Fibroblast of lung (primary cell): Measurements from ENCODE around the gene KIF21B. TPM values are rescaled to one million over a fixed set of nuclear protein-coding genes. Genes with fewer than 3 reads are reported as not detected.

Experiments
- DNase-seq, 2 donors: peaks; one replicate each; pipeline versions ENCODE4 v3.0.0 to v3.0.0-alpha.2; 2010; ENCODE audit warnings: low read depth in 2 of 2
- H2AFZ ChIP-seq: 2 replicates; pipeline ENCODE4 v1.5.1; 2012; ENCODE audit warnings: low read length, control low read depth, inconsistent platforms
- H3K27ac ChIP-seq: 2 replicates; pipeline ENCODE4 v1.5.1; 2011; ENCODE audit warnings: low read length, control low read depth; ENCODE audit not compliant: insufficient read depth
- H3K27me3 ChIP-seq: 2 replicates; pipeline ENCODE4 v1.5.1; 2011; ENCODE audit warnings: mild to moderate bottlenecking, low read length; ENCODE audit not compliant: control insufficient read depth, insufficient read depth
- H3K36me3 ChIP-seq: 2 replicates; pipeline ENCODE4 v1.5.1; 2011; ENCODE audit warnings: low read length; ENCODE audit not compliant: control insufficient read depth, insufficient read depth
- H3K4me1 ChIP-seq: 2 replicates; pipeline ENCODE4 v1.5.1; 2011; ENCODE audit warnings: low read length; ENCODE audit not compliant: control insufficient read depth, insufficient read depth; ENCODE audit errors: extremely low read depth
- H3K4me2 ChIP-seq: 2 replicates; pipeline ENCODE4 v1.5.1; 2011; ENCODE audit warnings: low read length, control low read depth; ENCODE audit not compliant: insufficient read depth; ENCODE audit errors: extremely low read depth
- H3K4me3 ChIP-seq, 4 experiments: fragments of 200-600 bp in 1 of 4; sonication (generic) in 1 of 4; replicated peaks in 1 of 4; 2 replicates each; pipeline ENCODE4 v1.5.1; 2011 to 2016; ENCODE audit warnings: low read length in 4 of 4, low read depth in 3 of 4, mild to moderate bottlenecking in 3 of 4, control low read depth in 2 of 4, inconsistent platforms in 1 of 4, mixed read lengths in 1 of 4; ENCODE audit not compliant: insufficient read depth in 1 of 4; ENCODE audit errors: control extremely low read depth in 1 of 4
- H3K79me2 ChIP-seq: 2 replicates; pipeline ENCODE4 v1.5.1; 2012; ENCODE audit warnings: mild to moderate bottlenecking, low read length, inconsistent platforms; ENCODE audit not compliant: control insufficient read depth, insufficient read depth
- H3K9ac ChIP-seq: 2 replicates; pipeline ENCODE4 v1.5.1; 2011; ENCODE audit warnings: mild to moderate bottlenecking, low read length, control low read depth; ENCODE audit not compliant: insufficient read depth
- H3K9me3 ChIP-seq: 2 replicates; pipeline ENCODE4 v1.5.1; 2012; ENCODE audit warnings: low read depth, low read length; ENCODE audit not compliant: control insufficient read depth, insufficient read depth
- H4K20me1 ChIP-seq: 2 replicates; pipeline ENCODE4 v1.5.1; 2011; ENCODE audit warnings: low read length; ENCODE audit not compliant: control insufficient read depth, insufficient read depth; ENCODE audit errors: extremely low read depth
- EZH2 ChIP-seq: IDR thresholded peaks from 2 replicates; pipeline ENCODE4 v1.5.1; 2012; ENCODE audit warnings: low read length, control low read depth, mild to moderate bottlenecking; ENCODE audit errors: missing control alignments
- polyA plus RNA-seq, 2 donors: library from polyadenylated mRNA; depleted of rRNA in 1 of 2; stranded (reverse) in 1 of 2; unstranded in 1 of 2; fragments of >200 nt; gene quantifications; 2 replicates each; pipeline ENCODE4 v1.2.1, GENCODE V29; 2011 to 2012; ENCODE audit warnings: missing spikeins in 1 of 2
- total RNA-seq: library from RNA; depleted of rRNA; stranded (reverse); fragments of >200 nt; gene quantifications from 2 replicates; pipeline ENCODE4 v1.2.1, GENCODE V29; 2014
- TF ChIP-seq, protein P1 (sequence below), 2 donors: IDR thresholded peaks in 1 of 2; conservative IDR thresholded peaks in 1 of 2; 1 replicate in 1 of 2; 2 replicates in 1 of 2; pipeline ENCODE4 v1.5.1; 2011 to 2012; ENCODE audit warnings: low read length in 2 of 2, control low read depth in 1 of 2, inconsistent platforms in 1 of 2, low read depth in 1 of 2, mild to moderate bottlenecking in 1 of 2

The KIF21B gene
- total and polyA plus RNA-seq, 2 donors (not counting 1 experiment from before 2014, with no cell fraction given), result under 0.01 to 0.08 TPM

DNA sequence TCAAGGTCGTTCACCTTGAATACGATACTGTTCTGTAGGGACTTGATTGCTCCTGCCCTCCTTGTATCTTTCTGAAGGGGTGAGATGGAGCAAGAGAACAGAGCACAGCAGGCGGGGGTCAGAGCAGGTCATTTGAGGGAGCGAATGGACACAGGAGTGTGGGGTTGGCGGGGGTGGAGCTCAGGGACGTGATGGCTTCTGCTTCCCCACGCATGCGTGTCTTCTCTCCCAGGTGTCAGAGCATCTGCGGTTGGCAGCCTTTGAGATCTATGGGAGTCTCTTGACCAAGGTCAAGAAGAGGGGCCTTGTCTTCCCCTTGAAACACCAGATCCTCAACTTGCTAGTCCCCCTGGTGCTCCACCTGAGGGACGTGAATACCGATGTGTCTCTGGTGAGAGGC lies 64.9 kb downstream of the KIF21B start:
- TF ChIP-seq, protein P1, sequence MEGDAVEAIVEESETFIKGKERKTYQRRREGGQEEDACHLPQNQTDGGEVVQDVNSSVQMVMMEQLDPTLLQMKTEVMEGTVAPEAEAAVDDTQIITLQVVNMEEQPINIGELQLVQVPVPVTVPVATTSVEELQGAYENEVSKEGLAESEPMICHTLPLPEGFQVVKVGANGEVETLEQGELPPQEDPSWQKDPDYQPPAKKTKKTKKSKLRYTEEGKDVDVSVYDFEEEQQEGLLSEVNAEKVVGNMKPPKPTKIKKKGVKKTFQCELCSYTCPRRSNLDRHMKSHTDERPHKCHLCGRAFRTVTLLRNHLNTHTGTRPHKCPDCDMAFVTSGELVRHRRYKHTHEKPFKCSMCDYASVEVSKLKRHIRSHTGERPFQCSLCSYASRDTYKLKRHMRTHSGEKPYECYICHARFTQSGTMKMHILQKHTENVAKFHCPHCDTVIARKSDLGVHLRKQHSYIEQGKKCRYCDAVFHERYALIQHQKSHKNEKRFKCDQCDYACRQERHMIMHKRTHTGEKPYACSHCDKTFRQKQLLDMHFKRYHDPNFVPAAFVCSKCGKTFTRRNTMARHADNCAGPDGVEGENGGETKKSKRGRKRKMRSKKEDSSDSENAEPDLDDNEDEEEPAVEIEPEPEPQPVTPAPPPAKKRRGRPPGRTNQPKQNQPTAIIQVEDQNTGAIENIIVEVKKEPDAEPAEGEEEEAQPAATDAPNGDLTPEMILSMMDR (conservative IDR thresholded peaks at IDR 0.05 in 1 of 2, IDR thresholded peaks at IDR 0.05 in 1 of 2; ENCODE audit: low read depth in 1 of 2, low read length in 2 of 2), result no peak
- no peak for TF ChIP-seq EZH2
- no peak overlapping the region for H3K9ac ChIP-seq
- H3K27ac ChIP-seq, result no peak overlapping the region
- H3K4me1 ChIP-seq, result no peaks in the 10 kb centered on the region
- no peak overlapping the region for H2AFZ ChIP-seq
- no peak overlapping the region for H3K4me3 ChIP-seq
- no peaks in the 10 kb centered on the region for H4K20me1 ChIP-seq
- H3K79me2 ChIP-seq, result no peaks in the 10 kb centered on the region
- no peaks in the 10 kb centered on the region for H3K9me3 ChIP-seq
- no peaks in the 10 kb centered on the region for H3K36me3 ChIP-seq
- peaks cover 3% of the 10 kb centered on the region for H3K27me3 ChIP-seq
- no peak overlapping the region for H3K4me2 ChIP-seq
- DNase-seq, result no peak

- TF ChIP-seq EZH2, result no peak
- TF ChIP-seq, protein P1 (conservative IDR thresholded peaks at IDR 0.05 in 1 of 2, IDR thresholded peaks at IDR 0.05 in 1 of 2; ENCODE audit: low read depth in 1 of 2, low read length in 2 of 2), result no peak
- Histone ChIP-seq H3K79me2 (no peaks in the 10 kb centered on the region), H4K20me1 (no peaks in the 10 kb centered on the region), H3K4me2 (no peak overlapping the region), H2AFZ (no peak overlapping the region), H3K36me3 (no peaks in the 10 kb centered on the region), H3K9ac (no peak overlapping the region), H3K27me3 (no peaks in the 10 kb centered on the region), H3K9me3 (no peaks in the 10 kb centered on the region), H3K27ac (no peak overlapping the region), H3K4me1 (no peaks in the 10 kb centered on the region), H3K4me3 (no peak overlapping the region)
- DNase-seq, result no peak
Measured at GRCh38 chr1:200954434-200954833, 69.1 kb downstream of the KIF21B start.

DNA sequence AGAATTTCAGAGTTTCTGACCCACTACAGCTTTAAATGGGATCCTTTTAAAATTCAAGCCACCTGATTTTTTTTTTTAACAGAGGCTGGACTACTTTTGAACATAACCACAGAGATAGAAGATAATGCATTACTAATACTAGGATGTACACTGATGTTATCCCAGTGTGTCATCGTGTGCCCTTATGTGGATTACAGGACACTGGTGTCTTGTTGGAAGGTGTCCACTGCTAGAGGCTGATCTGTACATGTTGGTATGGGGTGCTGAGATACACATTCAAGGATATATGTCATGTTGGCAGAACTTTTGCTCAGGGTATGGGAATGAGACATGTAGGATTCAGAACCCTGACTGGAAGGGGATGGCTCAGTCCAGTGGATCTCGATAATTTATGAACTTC lies 72.5 kb downstream of the KIF21B start:
- Histone ChIP-seq H4K20me1 (no peaks in the 10 kb centered on the region), H3K36me3 (no peaks in the 10 kb centered on the region), H3K79me2 (no peaks in the 10 kb centered on the region), H3K9ac (no peak overlapping the region), H3K27ac (no peak overlapping the region), H3K4me2 (no peak overlapping the region), H2AFZ (no peak overlapping the region), H3K4me3 (no peak overlapping the region), H3K4me1 (no peaks in the 10 kb centered on the region), H3K9me3 (no peaks in the 10 kb centered on the region), H3K27me3 (no peaks in the 10 kb centered on the region)
- TF ChIP-seq, protein P1 (conservative IDR thresholded peaks at IDR 0.05 in 1 of 2, IDR thresholded peaks at IDR 0.05 in 1 of 2; ENCODE audit: low read depth in 1 of 2, low read length in 2 of 2), result no peak
- TF ChIP-seq EZH2, result no peak
- DNase-seq, result no peak
